Sigmoid colon (tissue), 7 donors: ENCODE data around the gene STAG3. TPM values are rescaled to one million over a fixed set of nuclear protein-coding genes. Genes with fewer than 3 reads are reported as not detected.
A peak's percentile ranks its signal among the peaks of the same experiment; 100 is the strongest.

ENCODE experiments used
- DNase-seq: peaks from one replicate; pipeline ENCODE4 v3.0.0-alpha.2; 2019
- H3K27ac ChIP-seq, 4 donors: fragments of 200-600 bp; sonication (generic); one replicate each; pipeline ENCODE4 v1.5.1; 2016 to 2019; ENCODE audit warnings: mild to moderate bottlenecking in 1 of 4
- H3K27me3 ChIP-seq, 3 donors: fragments of 200-600 bp; sonication (generic); one replicate each; pipeline ENCODE4 v1.5.1; 2019; ENCODE audit warnings: mild to moderate bottlenecking in 1 of 3
- H3K36me3 ChIP-seq, 4 donors: fragments of 200-600 bp; sonication (generic); one replicate each; pipeline ENCODE4 v1.5.1; 2016 to 2019
- H3K4me1 ChIP-seq, 4 donors: fragments of 200-600 bp; sonication (generic); one replicate each; pipeline ENCODE4 v1.5.1; 2017 to 2019
- H3K4me3 ChIP-seq, 4 donors: fragments of 200-600 bp; sonication (generic); one replicate each; pipeline ENCODE4 v1.5.1; 2017 to 2019; ENCODE audit warnings: mild to moderate bottlenecking in 2 of 4, moderate library complexity in 1 of 4
- H3K9me3 ChIP-seq, 4 donors: fragments of 200-600 bp in 3 of 4; sonication (generic) in 3 of 4; one replicate each; pipeline versions ENCODE4 v1.5.1 to v1.6.1; 2013 to 2019
- EP300 ChIP-seq, 4 donors: sonication (generic); formaldehyde crosslinking; IDR thresholded peaks; one replicate each; pipeline ENCODE4 v1.6.1; 2017; ENCODE audit warnings: antibody characterized with exemption in 4 of 4
- POLR2A ChIP-seq, 2 donors: fragments of 450-650 bp; IDR thresholded peaks; one replicate each; pipeline ENCODE4 v1.6.1; 2016; ENCODE audit warnings: antibody characterized with exemption in 2 of 2, mild to moderate bottlenecking in 2 of 2, moderate library complexity in 2 of 2
- POLR2AphosphoS5 ChIP-seq, 4 donors: sonication (generic); formaldehyde crosslinking; IDR thresholded peaks; one replicate each; pipeline ENCODE4 v1.6.1; 2017; ENCODE audit warnings: antibody characterized with exemption in 4 of 4
- WGBS, 2 donors: extraction: QIAGEN DNeasy Blood & Tissue Kit; methylation state at CpG; one replicate each; pipeline ENCODE4 v1.1.7; 2013; 5-methylcytosine and 5-hydroxymethylcytosine counted together
- intact Hi-C: fragments of 100-400 bp; cut with DNase I; formaldehyde crosslinking; loops from one replicate; pipeline ENCODE4 v1.15.1; 2023
- polyA plus RNA-seq, 3 donors: library from polyadenylated mRNA; stranded (reverse); fragments of 200-250 nt; gene quantifications; one replicate each; pipeline ENCODE4 v1.2.3, GENCODE V29; 2013
- total RNA-seq, 4 donors: library from RNA; depleted of rRNA; stranded (reverse); fragments of >200 nt; gene quantifications; one replicate each; pipeline ENCODE4 v1.1.0, GENCODE V29; 2016
- TF ChIP-seq, protein P1 (sequence below), 4 experiments: fragments of 450-650 bp in 3 of 4; fragments of 200-600 bp in 1 of 4; IDR thresholded peaks; one replicate each; pipeline ENCODE4 v1.5.1; 2016 to 2019; ENCODE audit warnings: antibody characterized with exemption in 4 of 4, mild to moderate bottlenecking in 3 of 4, moderate library complexity in 2 of 4
- donor health status: healthy with polysubstance abuse.
- donor health status: Bipolar disorder and iron deficiency.
- donor health status: healthy.

The STAG3 gene
- total and polyA plus RNA-seq, 7 donors, result 0.14 to 32.6 (median 0.92) TPM; not detected in 2

DNA sequence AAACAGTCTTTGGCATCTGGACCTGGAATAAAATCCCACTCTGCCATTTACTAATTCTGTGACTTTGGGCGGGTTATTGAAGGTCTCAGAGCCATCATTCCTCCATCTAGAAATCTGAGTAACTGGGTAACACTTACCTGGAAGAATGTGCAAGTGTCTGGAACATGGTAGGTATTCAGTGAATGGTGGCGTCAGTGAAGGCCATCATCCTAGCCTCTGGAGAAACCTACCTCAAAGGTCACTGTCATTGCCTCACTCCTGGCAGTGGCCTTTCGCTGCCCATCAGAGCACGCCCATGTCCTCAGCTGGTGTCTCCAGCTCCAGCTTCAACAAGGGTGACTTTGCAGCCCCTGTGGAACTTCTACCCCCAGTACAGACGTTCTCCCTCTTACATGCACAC lies 13.8 kb upstream of the STAG3 start:
- TF ChIP-seq EP300 (IDR thresholded peaks at IDR 0.05) (no peak), POLR2AphosphoS5 (IDR thresholded peaks at IDR 0.05) (no peak), POLR2A (IDR thresholded peaks at IDR 0.05) (no peak)
- TF ChIP-seq, protein P1, sequence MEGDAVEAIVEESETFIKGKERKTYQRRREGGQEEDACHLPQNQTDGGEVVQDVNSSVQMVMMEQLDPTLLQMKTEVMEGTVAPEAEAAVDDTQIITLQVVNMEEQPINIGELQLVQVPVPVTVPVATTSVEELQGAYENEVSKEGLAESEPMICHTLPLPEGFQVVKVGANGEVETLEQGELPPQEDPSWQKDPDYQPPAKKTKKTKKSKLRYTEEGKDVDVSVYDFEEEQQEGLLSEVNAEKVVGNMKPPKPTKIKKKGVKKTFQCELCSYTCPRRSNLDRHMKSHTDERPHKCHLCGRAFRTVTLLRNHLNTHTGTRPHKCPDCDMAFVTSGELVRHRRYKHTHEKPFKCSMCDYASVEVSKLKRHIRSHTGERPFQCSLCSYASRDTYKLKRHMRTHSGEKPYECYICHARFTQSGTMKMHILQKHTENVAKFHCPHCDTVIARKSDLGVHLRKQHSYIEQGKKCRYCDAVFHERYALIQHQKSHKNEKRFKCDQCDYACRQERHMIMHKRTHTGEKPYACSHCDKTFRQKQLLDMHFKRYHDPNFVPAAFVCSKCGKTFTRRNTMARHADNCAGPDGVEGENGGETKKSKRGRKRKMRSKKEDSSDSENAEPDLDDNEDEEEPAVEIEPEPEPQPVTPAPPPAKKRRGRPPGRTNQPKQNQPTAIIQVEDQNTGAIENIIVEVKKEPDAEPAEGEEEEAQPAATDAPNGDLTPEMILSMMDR (IDR thresholded peaks at IDR 0.05), result no peak
- Histone ChIP-seq H3K4me3 (no peak overlapping the region), H3K4me1 (peaks cover 0 to 20% (median 17%) of the 10 kb centered on the region in 4 donors), H3K27ac (no peak overlapping the region), H3K27me3 (no peaks in the 10 kb centered on the region), H3K9me3 (no peaks in the 10 kb centered on the region), H3K36me3 (no peaks in the 10 kb centered on the region)
- peak; percentile 35 for DNase-seq
- intact Hi-C loops, result no loop called here
- WGBS, 2 donors, result 93 to 94% methylated on average over 5 of the region's 5 CpGs

- WGBS, 2 donors, result 74 to 90% methylated on average over 16 of the region's 16 CpGs
- H3K9me3 ChIP-seq, result no peaks in the 10 kb centered on the region
- H3K4me1 ChIP-seq, result peaks cover 0 to 29% (median 23%) of the 10 kb centered on the region in 4 donors
- H3K36me3 ChIP-seq, result no peaks in the 10 kb centered on the region
- TF ChIP-seq, protein P1 (IDR thresholded peaks at IDR 0.05), result no peak
- no peak for TF ChIP-seq EP300 (IDR thresholded peaks at IDR 0.05)
- TF ChIP-seq POLR2AphosphoS5 (IDR thresholded peaks at IDR 0.05), result no peak
- TF ChIP-seq POLR2A (IDR thresholded peaks at IDR 0.05), result no peak
- no peak overlapping the region for H3K27ac ChIP-seq
- peak; percentile 42 for DNase-seq
- no peak overlapping the region for H3K4me3 ChIP-seq
- H3K27me3 ChIP-seq, result peaks cover 0 to 11% (median 6%) of the 10 kb centered on the region in 3 donors
- intact Hi-C loops, result no loop called here
Observed at GRCh38 chr7:100166317-100166940, 11.3 kb upstream of the STAG3 start.

GRCh38 chr7:100166970-100167911 lies 10.5 kb upstream of the STAG3 start:
- peak overlapping the region in 3 of 4 donors; percentile 68 to 80 (median 69) for H3K27ac ChIP-seq
- H3K4me3 ChIP-seq, result peak overlapping the region in 3 of 4 donors; percentile 45 to 50 (median 48)
- intact Hi-C loops, result no loop called here
- 37 to 49% methylated on average over 14 of the region's 14 CpGs for WGBS, 2 donors
- DNase-seq, result peak; percentile 48
- no peaks in the 10 kb centered on the region for H3K9me3 ChIP-seq
- peaks cover 0 to 19% (median 13%) of the 10 kb centered on the region in 3 donors for H3K27me3 ChIP-seq
- TF ChIP-seq POLR2A (IDR thresholded peaks at IDR 0.05), result no peak
- no peak for TF ChIP-seq POLR2AphosphoS5 (IDR thresholded peaks at IDR 0.05)
- TF ChIP-seq, protein P1 (IDR thresholded peaks at IDR 0.05), result no peak
- TF ChIP-seq EP300 (IDR thresholded peaks at IDR 0.05), result no peak
- no peaks in the 10 kb centered on the region for H3K36me3 ChIP-seq
- peaks cover 0 to 36% (median 30%) of the 10 kb centered on the region in 4 donors for H3K4me1 ChIP-seq

DNA sequence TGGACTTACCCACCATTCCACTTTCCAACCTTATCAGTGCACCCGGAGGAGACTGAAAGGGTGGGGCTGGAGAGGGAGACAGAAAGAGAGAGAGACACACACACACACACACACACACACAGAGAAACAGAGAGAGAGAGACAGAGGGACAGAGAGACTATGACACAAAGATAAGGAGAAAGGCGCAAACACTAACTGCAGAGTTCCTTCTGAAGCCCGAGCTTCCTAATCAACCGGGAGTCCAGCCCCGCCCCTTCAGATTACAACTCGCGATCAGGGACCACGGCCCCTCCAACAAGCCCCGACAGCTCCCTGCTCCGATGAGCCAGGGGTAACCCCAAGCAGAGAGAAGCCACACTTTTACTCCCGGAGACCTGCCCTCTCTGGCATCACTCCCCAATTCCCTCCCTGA lies 9.8 kb upstream of the STAG3 start:
- Histone ChIP-seq H3K4me1 (peaks cover 0 to 36% (median 30%) of the 10 kb centered on the region in 4 donors), H3K4me3 (peak overlapping the region; percentile 32 to 50 (median 46)), H3K27me3 (peaks cover 0 to 21% (median 13%) of the 10 kb centered on the region in 3 donors), H3K27ac (peak overlapping the region; percentile 68 to 80 (median 69)), H3K9me3 (no peaks in the 10 kb centered on the region), H3K36me3 (no peaks in the 10 kb centered on the region)
- 1 to 4% methylated on average over 11 of the region's 11 CpGs for WGBS, 2 donors
- intact Hi-C loops, result no loop called here
- TF ChIP-seq POLR2A (IDR thresholded peaks at IDR 0.05), result no peak
- TF ChIP-seq POLR2AphosphoS5 (IDR thresholded peaks at IDR 0.05), result no peak
- TF ChIP-seq, protein P1 (IDR thresholded peaks at IDR 0.05), result no peak
- no peak for TF ChIP-seq EP300 (IDR thresholded peaks at IDR 0.05)
- no peak for DNase-seq
